ENCODE data around the gene PRPH. TPM values are rescaled to one million over a fixed set of nuclear protein-coding genes. Genes with fewer than 3 reads are reported as not detected.

PRPH gene
- total and polyA plus RNA-seq, 2 donors (not counting 1 experiment from before 2014, with no cell fraction given): not detected

- H3K4me1 ChIP-seq (ENCODE audit: control insufficient read depth in 2 of 2, insufficient read depth in 2 of 2, low read length in 2 of 2): no peaks in the 10 kb centered on the region
- peaks cover 3% of the 10 kb centered on the region for H3K27me3 Mint-ChIP-seq
- no peak overlapping the region for H3K27ac ChIP-seq (ENCODE audit: low read length in 2 of 2)
- intact Hi-C loops (cut with micrococcal nuclease): no loop called here
- no peak overlapping the region for H3K4me2 ChIP-seq (replicated peaks; ENCODE audit: low read depth, low read length, poor library complexity, severe bottlenecking)
- H4K20me1 ChIP-seq (ENCODE audit: control insufficient read depth, insufficient read depth, low read length, poor library complexity, severe bottlenecking): no peaks in the 10 kb centered on the region
- no peak for TF ChIP-seq EZH2 (IDR thresholded peaks at IDR 0.05; ENCODE audit: borderline replicate concordance, insufficient read depth, low read depth, low read length, poor library complexity, severe bottlenecking)
- no peak overlapping the region for H3K27ac Mint-ChIP-seq
- H3K27me3 ChIP-seq (replicated peaks in 1 of 4; ENCODE audit: control extremely low read depth in 1 of 4, control insufficient read depth in 3 of 4, insufficient read depth in 4 of 4, low read length in 3 of 4): no peaks in the 10 kb centered on the region
- H3K9me3 ChIP-seq (ENCODE audit: control extremely low read depth in 1 of 3, control insufficient read depth in 2 of 3, insufficient read depth in 1 of 3, low read length in 2 of 3): no peaks in the 10 kb centered on the region
- ChIA-PET POLR2A (no interaction called here), CTCF (no interaction called here)
- no peak overlapping the region for H3K4me3 Mint-ChIP-seq
- no peaks in the 10 kb centered on the region for H3K4me1 Mint-ChIP-seq
- WGBS (ENCODE audit: insufficient coverage): 92% methylated on average over 6 of the region's 7 CpGs
- DNase-seq (no peak), ATAC-seq (ENCODE audit: low read depth) (no peak)
- no peaks in the 10 kb centered on the region for H3K9me3 Mint-ChIP-seq (ENCODE audit: insufficient read depth)
- no peak overlapping the region for H3K4me3 ChIP-seq (ENCODE audit: control extremely low read depth in 1 of 5, extremely low read depth in 1 of 5, insufficient read depth in 1 of 5, low read depth in 2 of 5, low read length in 4 of 5)
- H3K36me3 ChIP-seq (replicated peaks in 1 of 2; ENCODE audit: control extremely low read depth in 1 of 2, control insufficient read depth in 1 of 2, extremely low read depth in 1 of 2, insufficient read depth in 2 of 2, low read length in 1 of 2): peaks cover 14 to 34% of the 10 kb centered on the region in 2 experiments
- no peak overlapping the region for H2AFZ ChIP-seq (ENCODE audit: insufficient read depth, low read depth, low read length, poor library complexity, severe bottlenecking)
- no peaks in the 10 kb centered on the region for H3K79me2 ChIP-seq (ENCODE audit: control insufficient read depth, insufficient read depth, low read length)
- no peak overlapping the region for H3K9ac ChIP-seq (ENCODE audit: low read length)
Measured at GRCh38 chr12:49274396-49275069, 20.4 kb upstream of the PRPH start.

GRCh38 chr12:49276304-49277290 lies 18.4 kb upstream of the PRPH start:
- H2AFZ ChIP-seq (ENCODE audit: insufficient read depth, low read depth, low read length, poor library complexity, severe bottlenecking): no peak overlapping the region
- ATAC-seq (ENCODE audit: low read depth) (no peak), DNase-seq (no peak)
- H3K27me3 ChIP-seq (replicated peaks in 1 of 4; ENCODE audit: control extremely low read depth in 1 of 4, control insufficient read depth in 3 of 4, insufficient read depth in 4 of 4, low read length in 3 of 4): no peaks in the 10 kb centered on the region
- H3K4me1 ChIP-seq (ENCODE audit: control insufficient read depth in 2 of 2, insufficient read depth in 2 of 2, low read length in 2 of 2): no peaks in the 10 kb centered on the region
- no peaks in the 10 kb centered on the region for H4K20me1 ChIP-seq (ENCODE audit: control insufficient read depth, insufficient read depth, low read length, poor library complexity, severe bottlenecking)
- peaks cover 3 to 17% of the 10 kb centered on the region in 2 experiments for H3K36me3 ChIP-seq (replicated peaks in 1 of 2; ENCODE audit: control extremely low read depth in 1 of 2, control insufficient read depth in 1 of 2, extremely low read depth in 1 of 2, insufficient read depth in 2 of 2, low read length in 1 of 2)
- no peak overlapping the region for H3K9ac ChIP-seq (ENCODE audit: low read length)
- no peak overlapping the region for H3K4me2 ChIP-seq (replicated peaks; ENCODE audit: low read depth, low read length, poor library complexity, severe bottlenecking)
- no peak overlapping the region for H3K27ac ChIP-seq (ENCODE audit: low read length in 2 of 2)
- Mint-ChIP-seq H3K9me3 (ENCODE audit: insufficient read depth) (no peaks in the 10 kb centered on the region), H3K4me3 (no peak overlapping the region), H3K4me1 (no peaks in the 10 kb centered on the region), H3K27ac (no peak overlapping the region), H3K27me3 (peaks cover 7% of the 10 kb centered on the region)
- 92% methylated on average over 11 of the region's 13 CpGs for WGBS (ENCODE audit: insufficient coverage)
- H3K79me2 ChIP-seq (ENCODE audit: control insufficient read depth, insufficient read depth, low read length): no peaks in the 10 kb centered on the region
- ChIA-PET CTCF (interaction anchor here (0.6 to 1.3 kb wide), 3 partner anchors 71 to 254 kb away, joined by 3 read pairs; no protein-coding TSS in a partner anchor), POLR2A (interaction anchor here (1.2 kb wide), 1 partner anchor 11 kb away, joined by 3 read pairs; no protein-coding TSS in a partner anchor)
- TF ChIP-seq CTCF (IDR thresholded peaks at IDR 0.05): no peak
- TF ChIP-seq EZH2 (IDR thresholded peaks at IDR 0.05; ENCODE audit: borderline replicate concordance, insufficient read depth, low read depth, low read length, poor library complexity, severe bottlenecking): no peak
- no peak overlapping the region for H3K4me3 ChIP-seq (ENCODE audit: control extremely low read depth in 1 of 5, extremely low read depth in 1 of 5, insufficient read depth in 1 of 5, low read depth in 2 of 5, low read length in 4 of 5)
- H3K9me3 ChIP-seq (ENCODE audit: control extremely low read depth in 1 of 3, control insufficient read depth in 2 of 3, insufficient read depth in 1 of 3, low read length in 2 of 3): no peaks in the 10 kb centered on the region
- intact Hi-C loops (cut with micrococcal nuclease): no loop called here
